Parathyroid adenoma (tissue), 2 donors: ENCODE results near the gene CLDN4.

ENCODE experiments used
- H2AFZ ChIP-seq: fragments of 300-600 bp; sonication (generic); one replicate; pipeline ENCODE4 v1.7.0; 2017; ENCODE audit warnings: antibody characterized with exemption, mild to moderate bottlenecking
- H3K27ac ChIP-seq: fragments of 300-600 bp; sonication (generic); one replicate; pipeline ENCODE4 v1.7.0; 2017
- H3K27me3 ChIP-seq: fragments of 300-600 bp; sonication (generic); one replicate; pipeline ENCODE4 v1.7.0; 2017; ENCODE audit warnings: low read length; ENCODE audit not compliant: control insufficient read depth, insufficient read depth
- H3K36me3 ChIP-seq: fragments of 300-600 bp; sonication (generic); one replicate; pipeline ENCODE4 v1.7.0; 2017; ENCODE audit warnings: low read length; ENCODE audit not compliant: control insufficient read depth, insufficient read depth
- H3K4me1 ChIP-seq: fragments of 300-600 bp; sonication (generic); one replicate; pipeline ENCODE4 v1.7.0; 2017; ENCODE audit warnings: control low read depth
- H3K4me2 ChIP-seq: fragments of 300-600 bp; sonication (generic); one replicate; pipeline ENCODE4 v1.7.0; 2017; ENCODE audit warnings: low read length
- H3K4me3 ChIP-seq: fragments of 300-600 bp; sonication (generic); one replicate; pipeline ENCODE4 v1.7.0; 2017; ENCODE audit warnings: low read depth, low read length
- H3K79me2 ChIP-seq: fragments of 300-600 bp; sonication (generic); one replicate; pipeline ENCODE4 v1.7.0; 2017; ENCODE audit warnings: control low read depth
- H3K9ac ChIP-seq: fragments of 300-600 bp; sonication (generic); one replicate; pipeline ENCODE4 v1.7.0; 2017; ENCODE audit warnings: mild to moderate bottlenecking
- H3K9me3 ChIP-seq: fragments of 300-600 bp; sonication (generic); one replicate; pipeline ENCODE4 v1.7.0; 2017; ENCODE audit warnings: low read length; ENCODE audit not compliant: control insufficient read depth
- TF ChIP-seq, protein P1 (sequence below): fragments of 300-600 bp; sonication (generic); IDR thresholded peaks from one replicate; pipeline ENCODE4 v1.7.0; 2017; ENCODE audit warnings: antibody characterized with exemption, mild to moderate bottlenecking
- donor health status: primary hyperparathyroidism.

The CLDN4 gene

GRCh38 chr7:73822319-73823173 is 8.2 kb upstream of the CLDN4 start:
- H3K27ac ChIP-seq = peak overlapping the region; percentile 100
- H3K9me3 ChIP-seq = no peaks in the 10 kb centered on the region
- no peaks in the 10 kb centered on the region for H3K79me2 ChIP-seq
- TF ChIP-seq, protein P1, sequence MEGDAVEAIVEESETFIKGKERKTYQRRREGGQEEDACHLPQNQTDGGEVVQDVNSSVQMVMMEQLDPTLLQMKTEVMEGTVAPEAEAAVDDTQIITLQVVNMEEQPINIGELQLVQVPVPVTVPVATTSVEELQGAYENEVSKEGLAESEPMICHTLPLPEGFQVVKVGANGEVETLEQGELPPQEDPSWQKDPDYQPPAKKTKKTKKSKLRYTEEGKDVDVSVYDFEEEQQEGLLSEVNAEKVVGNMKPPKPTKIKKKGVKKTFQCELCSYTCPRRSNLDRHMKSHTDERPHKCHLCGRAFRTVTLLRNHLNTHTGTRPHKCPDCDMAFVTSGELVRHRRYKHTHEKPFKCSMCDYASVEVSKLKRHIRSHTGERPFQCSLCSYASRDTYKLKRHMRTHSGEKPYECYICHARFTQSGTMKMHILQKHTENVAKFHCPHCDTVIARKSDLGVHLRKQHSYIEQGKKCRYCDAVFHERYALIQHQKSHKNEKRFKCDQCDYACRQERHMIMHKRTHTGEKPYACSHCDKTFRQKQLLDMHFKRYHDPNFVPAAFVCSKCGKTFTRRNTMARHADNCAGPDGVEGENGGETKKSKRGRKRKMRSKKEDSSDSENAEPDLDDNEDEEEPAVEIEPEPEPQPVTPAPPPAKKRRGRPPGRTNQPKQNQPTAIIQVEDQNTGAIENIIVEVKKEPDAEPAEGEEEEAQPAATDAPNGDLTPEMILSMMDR = no peak
- no peak overlapping the region for H3K4me3 ChIP-seq
- H3K4me2 ChIP-seq = peak overlapping the region; percentile 34
- H3K9ac ChIP-seq = peak overlapping the region; percentile 30
- H2AFZ ChIP-seq = peak overlapping the region; percentile 89
- H3K4me1 ChIP-seq = peaks cover 35% of the 10 kb centered on the region
- no peaks in the 10 kb centered on the region for H3K27me3 ChIP-seq
- H3K36me3 ChIP-seq = no peaks in the 10 kb centered on the region

- Histone ChIP-seq H3K36me3 (no peaks in the 10 kb centered on the region), H3K4me3 (no peak overlapping the region), H3K9me3 (no peaks in the 10 kb centered on the region), H3K27ac (peak overlapping the region; percentile 100), H3K4me2 (peak overlapping the region; percentile 34), H3K4me1 (peaks cover 39% of the 10 kb centered on the region), H3K9ac (peak overlapping the region; percentile 30), H2AFZ (peak overlapping the region; percentile 89), H3K27me3 (no peaks in the 10 kb centered on the region), H3K79me2 (no peaks in the 10 kb centered on the region)
- TF ChIP-seq, protein P1 = no peak
Observed at GRCh38 chr7:73823257-73823656, 7.5 kb upstream of the CLDN4 start.

DNA sequence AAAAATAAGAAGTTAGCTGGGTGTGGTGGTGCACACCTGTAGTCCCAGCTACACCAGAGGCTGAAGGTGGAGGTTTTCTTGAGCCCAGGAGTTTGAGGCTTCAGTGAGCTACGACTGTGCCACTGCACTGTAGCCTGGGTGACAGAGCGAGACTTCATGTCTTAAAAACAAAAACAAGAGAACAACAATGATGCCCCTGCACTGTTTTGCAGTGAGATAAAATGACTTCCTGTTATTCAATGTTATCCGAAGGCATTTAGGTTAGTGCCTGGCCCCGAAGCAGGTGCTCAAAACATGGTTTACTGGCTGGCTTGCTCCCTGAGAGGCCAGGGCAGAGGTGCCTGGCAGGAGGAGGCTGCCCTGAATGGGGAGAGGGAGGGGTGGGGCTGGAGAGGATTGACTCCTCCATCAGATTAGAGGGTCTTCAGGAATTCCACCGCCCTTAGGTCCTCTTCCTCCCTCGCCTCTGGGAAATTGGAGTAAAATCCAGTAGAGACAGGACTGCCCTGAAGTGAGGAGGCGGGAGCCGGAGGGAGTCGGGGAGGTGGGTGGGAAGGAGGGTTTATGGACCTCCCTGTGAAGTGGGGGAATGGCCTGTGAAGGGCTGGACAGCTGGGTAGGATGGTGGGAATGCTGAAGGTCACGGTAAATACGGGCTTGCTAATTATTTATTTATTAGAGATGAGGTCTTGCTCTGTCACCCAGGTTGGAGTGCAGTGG is 6.8 kb upstream of the CLDN4 start:
- peak overlapping the region; percentile 100 for H3K27ac ChIP-seq
- no peaks in the 10 kb centered on the region for H3K9me3 ChIP-seq
- TF ChIP-seq, protein P1 = no peak

GRCh38 chr7:73824986-73825385 is 5.8 kb upstream of the CLDN4 start:
- Histone ChIP-seq H3K9ac (no peak overlapping the region), H3K36me3 (no peaks in the 10 kb centered on the region), H3K9me3 (no peaks in the 10 kb centered on the region), H3K4me3 (no peak overlapping the region), H3K27me3 (no peaks in the 10 kb centered on the region), H3K4me2 (peak overlapping the region; percentile 28), H2AFZ (peak overlapping the region; percentile 38), H3K4me1 (peaks cover 56% of the 10 kb centered on the region), H3K79me2 (no peaks in the 10 kb centered on the region), H3K27ac (peak overlapping the region; percentile 46)
- TF ChIP-seq, protein P1 = no peak

More for the DNA sequence above, 6.8 kb upstream of the CLDN4 start:
- Histone ChIP-seq H3K4me1 (peaks cover 47% of the 10 kb centered on the region), H3K4me3 (no peak overlapping the region), H3K79me2 (no peaks in the 10 kb centered on the region), H3K9ac (no peak overlapping the region), H3K4me2 (no peak overlapping the region), H3K36me3 (no peaks in the 10 kb centered on the region), H2AFZ (peak overlapping the region; percentile 59), H3K27me3 (no peaks in the 10 kb centered on the region)
